GM12891 (cell line): ENCODE results near the gene RABAC1.
"Not testable (repeated sequence)": the region's sequence is repeated elsewhere in the genome, so short reads cannot be mapped to it uniquely, and the experiment has no call there.

Source experiments
- DNase-seq: peaks from one replicate; pipeline ENCODE4 v3.0.0; 2011; ENCODE audit warnings: low spot score; ENCODE audit not compliant: insufficient read length
- FAIRE-seq: peaks from 2 replicates; lab custom pipeline; 2011; peaks lifted over from hg19 to GRCh38; lab: Jason Lieb, UNC
- PAX5 ChIP-seq: IDR thresholded peaks from 2 replicates; pipeline ENCODE4 v1.6.1; 2011; ENCODE audit warnings: low read length, moderate library complexity, mild to moderate bottlenecking; ENCODE audit not compliant: insufficient read depth, severe bottlenecking
- POLR2A ChIP-seq: IDR thresholded peaks from 2 replicates; pipeline ENCODE4 v1.6.1; 2011; ENCODE audit warnings: low read depth, low read length, control low read depth
- POLR2AphosphoS5 ChIP-seq: IDR thresholded peaks from 2 replicates; pipeline ENCODE4 v1.6.1; 2011; ENCODE audit warnings: low read depth, low read length, control low read depth
- POU2F2 ChIP-seq: IDR thresholded peaks from 2 replicates; pipeline ENCODE4 v1.6.1; 2011; ENCODE audit warnings: low read depth, mild to moderate bottlenecking, control low read depth, low read length, moderate library complexity
- SPI1 ChIP-seq: IDR thresholded peaks from 2 replicates; pipeline ENCODE4 v1.6.1; 2011; ENCODE audit warnings: low read depth, low read length, control low read depth
- TAF1 ChIP-seq: IDR thresholded peaks from 2 replicates; pipeline ENCODE4 v1.6.1; 2011; ENCODE audit warnings: low read depth, low read length, control low read depth

Gene RABAC1

DNA sequence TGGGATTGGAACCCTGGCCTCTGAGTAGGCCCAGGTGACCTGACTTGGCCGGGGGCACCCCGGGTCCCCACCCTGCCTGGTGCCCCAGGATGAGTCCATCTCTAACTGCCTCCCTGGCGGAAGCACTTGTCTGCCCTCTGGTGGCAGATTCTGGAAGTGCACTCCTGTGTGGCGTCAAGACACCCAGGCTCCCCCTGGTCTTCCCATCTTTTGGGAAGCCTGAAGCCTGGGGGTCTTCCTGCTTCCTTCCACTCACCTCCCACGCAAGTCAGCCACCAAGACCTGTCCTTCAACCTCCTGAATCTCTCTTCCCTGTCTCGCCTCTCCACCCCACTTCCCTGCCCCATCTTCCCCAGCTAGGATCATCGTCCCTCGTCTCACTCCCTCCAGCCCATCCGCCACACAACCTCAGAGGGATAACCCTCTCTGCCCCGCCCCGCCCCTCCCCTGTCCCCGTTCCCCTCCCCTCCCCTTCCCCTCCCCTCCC, 7.4 kb downstream of the RABAC1 start:
- DNase-seq: peak; percentile 80
- no peak for TF ChIP-seq POLR2AphosphoS5
- TF ChIP-seq POU2F2: no peak
- no peak for TF ChIP-seq TAF1
- TF ChIP-seq POLR2A: no peak
- no peak for TF ChIP-seq PAX5
- no peak for TF ChIP-seq SPI1
- FAIRE-seq: peak; percentile 91

DNA sequence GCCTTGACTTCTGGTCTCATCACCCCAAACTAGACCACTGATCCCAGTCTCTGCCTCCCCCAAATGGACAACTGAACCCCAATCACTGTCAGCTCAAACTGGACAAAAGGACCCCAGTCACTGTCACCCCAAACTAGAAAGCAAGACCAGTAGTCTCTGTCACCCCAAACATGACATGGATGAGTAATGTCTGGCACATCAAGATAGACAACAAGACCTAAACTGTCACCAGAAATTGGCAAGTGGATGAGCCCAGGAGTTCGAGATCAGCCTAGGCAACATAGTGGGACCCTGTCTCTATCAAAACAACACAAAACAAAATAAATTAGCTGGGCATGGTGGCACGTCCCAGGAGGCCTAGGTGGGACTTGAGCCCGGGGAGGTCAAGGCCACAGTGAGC, 12.0 kb downstream of the RABAC1 start:
- DNase-seq (no peak), FAIRE-seq (peak; percentile 78)
- TF ChIP-seq POLR2AphosphoS5 (no peak), SPI1 (no peak), TAF1 (no peak), POU2F2 (no peak), PAX5 (no peak), POLR2A (no peak)

DNA sequence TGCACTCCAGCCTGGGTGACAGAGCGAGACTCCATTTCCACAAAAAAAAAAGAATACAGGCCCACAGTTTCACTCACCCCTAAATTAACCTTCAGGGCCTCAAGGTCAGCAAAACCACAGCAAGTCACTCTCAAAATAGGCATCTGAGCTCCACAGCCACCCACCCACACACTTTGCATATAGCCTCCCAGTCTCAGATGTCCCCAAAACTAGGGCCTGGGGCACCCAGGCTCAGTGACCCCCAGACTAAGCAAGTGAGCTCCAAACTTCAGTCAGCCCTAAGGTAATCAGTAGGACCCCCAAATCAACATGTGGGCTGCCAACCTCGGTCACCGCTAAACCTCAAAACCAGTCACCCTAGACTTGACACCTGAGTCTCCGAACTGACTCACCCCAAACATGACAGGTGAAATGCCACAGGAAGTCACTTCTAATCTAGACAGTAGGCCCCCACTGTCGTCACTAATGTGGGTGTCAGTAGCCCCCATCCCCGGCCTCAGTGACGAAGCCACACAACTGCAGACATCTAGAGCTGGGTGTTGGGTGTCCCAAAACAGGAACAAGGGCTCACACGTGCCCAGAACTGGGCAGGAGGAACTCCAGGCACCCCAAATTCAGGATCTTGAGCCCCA, 13.9 kb downstream of the RABAC1 start:
- TF ChIP-seq SPI1: peak; percentile 72
- no peak for TF ChIP-seq POLR2A
- TF ChIP-seq POLR2AphosphoS5: peak; percentile 57; the same call in 1 of the 2 replicates
- TF ChIP-seq POU2F2: peak; percentile 99
- TF ChIP-seq PAX5: peak; percentile 47
- no peak for TF ChIP-seq TAF1
- peak; percentile 100 for FAIRE-seq

DNA sequence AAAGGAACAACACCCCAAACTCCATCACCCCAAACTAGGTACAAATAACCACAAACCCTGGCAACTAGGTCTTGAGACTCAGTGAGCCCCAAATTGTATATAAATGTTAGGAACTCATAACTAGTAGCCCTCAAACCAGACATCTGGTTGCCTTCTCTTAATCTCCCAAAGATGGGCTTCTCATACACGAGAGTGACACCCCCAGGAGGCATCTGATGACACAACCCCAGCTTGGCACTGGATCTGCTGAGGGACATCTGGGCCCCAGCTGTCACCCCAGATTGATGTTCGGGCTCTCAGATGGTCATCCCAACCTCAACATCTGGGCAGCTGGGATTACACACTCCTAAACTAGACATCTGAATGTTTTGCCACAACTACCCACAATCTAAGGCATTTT, 14.8 kb downstream of the RABAC1 start:
- TF ChIP-seq POU2F2: no peak
- TF ChIP-seq SPI1: no peak
- no peak for TF ChIP-seq TAF1
- no peak for TF ChIP-seq POLR2AphosphoS5
- TF ChIP-seq POLR2A: no peak
- no peak for TF ChIP-seq PAX5
- FAIRE-seq (no peak), DNase-seq (no peak)

More for the DNA sequence above, 13.9 kb downstream of the RABAC1 start:
- DNase-seq: peak; percentile 78

DNA sequence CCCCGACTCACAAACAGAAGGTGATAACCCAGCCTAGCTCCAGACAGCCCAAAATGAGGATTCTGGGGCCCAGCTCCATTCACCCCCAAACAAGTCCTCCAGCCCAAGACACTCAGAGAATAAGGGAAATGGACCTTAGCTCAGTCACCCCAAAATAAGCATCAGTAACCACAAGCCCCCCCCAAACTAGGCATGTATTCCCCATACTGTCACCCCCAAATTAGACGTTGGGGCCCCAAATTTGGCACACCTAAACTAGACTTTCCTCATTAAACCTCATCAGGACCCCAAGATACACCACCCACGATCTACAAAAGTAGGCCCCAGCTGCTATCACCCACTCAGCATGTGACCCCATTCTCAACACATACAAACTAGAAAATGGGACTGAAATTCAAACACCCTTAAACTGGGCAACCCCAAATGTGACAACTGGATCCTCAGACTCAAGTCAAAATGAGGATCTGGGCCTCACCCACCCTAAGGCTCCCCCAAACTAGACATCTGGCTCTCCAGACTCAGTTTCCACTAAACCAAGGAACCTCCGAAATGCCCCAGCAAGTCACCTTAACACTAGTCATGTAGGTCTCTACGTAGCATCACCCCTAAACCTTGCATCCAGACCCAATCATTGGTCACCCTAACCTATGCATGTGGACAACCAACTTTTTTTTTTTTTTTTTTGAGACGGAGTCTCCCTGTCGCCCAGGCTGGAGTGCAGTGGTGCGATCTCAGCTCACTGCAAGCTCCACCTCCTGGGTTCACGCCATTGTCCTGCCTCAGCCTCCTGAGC, 17.5 kb downstream of the RABAC1 start:
- DNase-seq: no peak
- peak; percentile 58 for TF ChIP-seq SPI1
- TF ChIP-seq POLR2A: no peak
- FAIRE-seq: peak; percentile 16

DNA sequence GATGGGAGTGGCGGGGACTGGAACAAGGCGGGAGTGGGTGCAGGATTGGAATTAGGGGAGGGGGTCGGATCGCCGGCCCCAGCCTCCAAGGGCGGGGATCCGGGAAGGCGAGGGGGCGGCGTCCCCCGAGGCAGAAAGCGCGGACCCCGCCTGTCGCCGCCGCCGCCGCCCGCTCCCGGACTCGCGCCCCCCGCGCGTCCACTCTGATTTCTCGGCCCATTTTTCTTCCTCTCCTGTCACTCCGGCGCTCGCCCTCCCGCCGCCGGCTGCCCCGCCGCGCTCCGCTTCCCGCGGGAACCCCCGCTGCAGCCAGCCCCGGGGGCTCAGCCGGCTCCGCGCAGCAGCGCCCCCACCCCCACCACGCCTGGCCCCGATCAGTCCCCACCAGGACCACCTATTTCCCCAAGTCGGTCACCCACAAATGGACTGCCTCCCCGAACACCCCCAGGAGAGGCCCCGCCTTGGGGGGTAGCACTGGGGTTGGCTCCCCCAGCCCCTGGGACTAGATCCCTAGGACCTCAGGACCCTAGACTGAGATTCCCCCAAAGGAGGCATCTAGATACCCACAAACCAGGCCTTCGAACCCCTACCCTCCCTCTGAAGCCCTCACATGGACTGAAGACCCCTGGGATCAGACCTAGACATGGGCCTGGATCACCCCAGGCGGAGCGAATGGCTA, 18.3 kb downstream of the RABAC1 start:
- DNase-seq: no peak
- FAIRE-seq: peak; percentile 70
- 0 out of 2 replicates have a peak, but pooled peaks have one; percentile 46 for TF ChIP-seq POLR2AphosphoS5
- TF ChIP-seq SPI1: no peak
- TF ChIP-seq POLR2A: no peak

DNA sequence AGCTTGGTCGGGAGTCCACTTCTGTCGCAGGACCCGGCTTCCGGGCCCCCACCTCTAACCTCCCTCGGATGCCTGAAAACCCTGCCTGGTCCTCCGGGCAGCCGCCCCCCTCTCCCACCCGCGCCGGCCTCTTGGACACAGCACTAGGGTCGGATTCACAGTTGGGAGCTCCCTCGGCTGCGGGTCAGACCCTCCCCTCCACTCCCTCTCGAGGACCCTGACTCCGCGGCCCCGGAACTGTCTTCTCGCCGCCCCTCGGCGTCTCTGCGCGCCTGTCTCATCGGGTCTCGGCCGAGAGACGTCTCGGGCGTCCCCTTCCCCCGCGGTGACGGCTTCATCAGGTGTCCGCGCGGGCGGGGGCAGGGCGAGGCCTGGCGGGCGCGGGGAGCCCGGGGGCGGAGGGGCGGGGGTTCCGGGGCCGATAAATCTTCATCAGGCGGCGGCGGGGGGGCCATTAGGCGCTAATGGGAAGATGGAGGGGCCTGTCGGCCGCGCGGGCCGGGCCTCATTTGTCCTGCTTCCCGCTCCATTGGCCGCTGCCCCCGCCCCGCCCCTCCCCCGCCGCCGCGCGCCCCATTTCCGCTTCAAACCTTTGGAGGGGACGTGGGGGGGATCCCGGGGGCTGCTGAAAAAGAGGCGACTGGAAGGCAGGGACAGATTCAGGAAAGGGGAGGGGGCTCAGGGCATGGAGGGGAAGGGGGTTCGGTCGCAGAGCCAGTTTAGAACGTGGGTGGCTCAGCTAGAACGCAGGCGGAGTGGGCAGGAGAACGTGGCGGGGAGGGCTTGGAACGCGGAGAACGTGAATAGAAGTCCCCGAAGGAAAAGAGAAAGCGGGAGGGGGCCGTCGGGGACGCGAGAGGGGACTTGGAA, 19.0 kb downstream of the RABAC1 start:
- TF ChIP-seq TAF1: no peak
- TF ChIP-seq POLR2A: peak; percentile 40; the same call in 1 of the 2 replicates
- FAIRE-seq: peak; percentile 66
- peak; percentile 80 for DNase-seq

DNA sequence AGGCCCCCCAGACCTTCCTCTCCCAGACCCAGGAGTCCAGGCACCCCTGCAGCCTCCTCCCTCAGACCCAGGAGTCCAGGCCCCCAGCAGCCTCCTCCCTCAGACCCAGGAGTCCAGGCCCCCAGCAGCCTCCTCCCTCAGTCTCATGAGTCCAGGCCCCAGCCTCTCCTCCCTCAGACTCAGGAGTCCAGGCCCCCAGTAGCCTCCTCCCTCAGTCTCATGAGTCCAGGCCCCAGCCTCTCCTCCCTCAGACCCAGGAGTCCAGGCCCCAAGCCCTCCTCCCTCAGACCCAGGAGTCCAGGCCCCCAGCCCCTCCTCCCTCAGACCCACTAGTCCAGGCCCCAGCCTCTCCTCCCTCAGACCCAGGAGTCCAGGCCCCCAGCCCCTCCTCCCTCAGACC, 19.9 kb downstream of the RABAC1 start:
- not testable (repeated sequence) for FAIRE-seq, DNase-seq

DNA sequence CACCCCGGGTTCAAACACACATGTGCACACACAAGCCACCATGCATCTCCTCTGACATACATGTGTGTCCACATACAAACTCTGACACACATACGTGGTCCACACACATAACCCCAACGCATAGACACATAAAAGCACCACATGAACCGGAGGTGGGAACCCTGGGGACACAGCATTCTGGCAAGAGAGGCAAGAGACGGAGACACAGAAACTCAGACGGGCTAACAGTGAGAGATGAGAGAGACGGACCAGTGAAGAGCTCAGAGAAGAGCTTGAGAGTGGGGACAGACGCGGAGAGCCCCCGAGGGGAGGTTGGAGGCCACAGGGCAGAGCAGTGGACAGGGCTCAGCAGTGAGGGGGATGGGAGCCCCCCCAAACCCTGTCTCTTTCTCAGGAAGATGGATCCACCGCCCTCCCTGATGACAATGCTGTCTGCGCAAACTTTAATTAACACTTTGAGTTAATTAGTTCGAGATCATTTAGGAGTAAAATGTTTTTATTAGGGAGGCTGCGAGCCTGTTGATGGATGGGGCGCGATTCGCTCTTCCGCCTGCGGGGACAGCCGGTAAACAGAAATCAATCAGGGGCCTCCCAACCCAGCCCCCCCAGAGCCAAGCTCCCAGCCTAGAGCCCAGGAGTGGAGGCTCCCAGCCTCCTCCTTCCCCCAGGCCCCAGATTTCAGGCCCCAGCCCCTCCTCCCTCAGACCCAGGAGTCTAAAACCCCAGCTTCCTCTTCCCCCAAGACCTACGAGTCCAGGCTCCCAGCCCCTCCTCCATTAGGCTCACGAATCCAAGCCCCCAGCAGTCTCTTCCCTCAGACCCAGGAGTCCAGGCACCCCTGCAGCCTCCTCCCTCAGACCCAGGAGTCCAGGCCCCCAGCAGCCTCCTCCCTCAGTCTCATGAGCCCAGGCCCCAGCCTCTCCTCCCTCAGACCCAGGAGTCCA, 21.3 kb downstream of the RABAC1 start:
- DNase-seq (no peak), FAIRE-seq (peak; percentile 45)
- no peak for TF ChIP-seq POU2F2
- TF ChIP-seq POLR2A: no peak
- TF ChIP-seq TAF1: no peak
- no peak for TF ChIP-seq POLR2AphosphoS5
